ENCODE data around the gene EZR. TPM values are rescaled to one million over a fixed set of nuclear protein-coding genes. Genes with fewer than 3 reads are reported as not detected.

EZR gene
- total and polyA plus RNA-seq, 2 of the 8 experiments (the other 6 are each of a cell fraction or from before 2014, with no cell fraction given): 122 to 286 TPM

DNA sequence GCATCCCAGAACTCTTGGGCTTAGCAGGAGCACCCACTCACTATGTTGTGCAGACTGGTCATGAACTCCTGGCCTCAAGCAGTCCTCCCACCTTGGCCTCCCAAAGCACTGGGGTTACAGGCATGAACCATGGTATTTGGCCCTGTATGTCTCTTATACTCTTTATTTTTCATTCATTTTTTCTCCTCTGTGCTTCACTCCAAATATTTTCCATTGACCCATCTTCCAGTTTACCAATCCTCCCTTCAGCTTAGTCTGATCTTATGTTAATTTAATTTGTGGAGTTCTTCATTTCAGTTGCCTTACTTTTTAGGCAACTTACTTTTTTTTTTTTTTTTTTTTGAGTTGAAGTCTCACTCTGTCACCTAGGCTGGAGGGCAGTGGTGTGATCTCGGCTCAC lies 79.5 kb downstream of the EZR start:
- H3K9ac ChIP-seq (replicated peaks in 1 of 4; ENCODE audit: extremely low read depth in 1 of 4, low read depth in 3 of 4, low read length in 3 of 4): no peak overlapping the region
- FAIRE-seq: no peak
- no peak overlapping the region for H3K4ac ChIP-seq (replicated peaks; ENCODE audit: insufficient read length, low read depth, low read length)
- H3K79me2 ChIP-seq (ENCODE audit: control insufficient read depth in 1 of 2, insufficient read depth in 2 of 2, low read length in 2 of 2): no peaks in the 10 kb centered on the region
- no peak overlapping the region for H3K18ac ChIP-seq (ENCODE audit: extremely low read depth, low read length)
- no peak overlapping the region for H2BK20ac ChIP-seq (ENCODE audit: low read length)
- no peaks in the 10 kb centered on the region for H3K79me1 ChIP-seq (ENCODE audit: low read depth, low read length)
- no peak for TF ChIP-seq SUZ12 (IDR thresholded peaks at IDR 0.05; ENCODE audit: low read length)
- no peaks in the 10 kb centered on the region for H4K20me1 ChIP-seq (replicated peaks in 1 of 2; ENCODE audit: control insufficient read depth in 1 of 2, insufficient read depth in 2 of 2, low read length in 2 of 2)
- H3K14ac ChIP-seq (ENCODE audit: insufficient read length): no peak overlapping the region
- no peak overlapping the region for H2BK12ac ChIP-seq (ENCODE audit: low read depth, low read length)
- no peak overlapping the region for H3K4me3 ChIP-seq (ENCODE audit: extremely low read depth in 1 of 4, insufficient read depth in 2 of 4, low read depth in 3 of 4, low read length in 4 of 4)
- no peak overlapping the region for H2BK120ac ChIP-seq (replicated peaks; ENCODE audit: low read depth, low read length)
- no peak overlapping the region for H4K91ac ChIP-seq (replicated peaks; ENCODE audit: insufficient read length, low read length)
- 100% methylated on average over 1 of the region's 1 CpG; no CpG with 5 or more reads in 1 of the 2 experiments for WGBS, 2 experiments (ENCODE audit: extremely low coverage in 1 of 2, insufficient coverage in 1 of 2, insufficient read length in 1 of 2, insufficient replicate concordance in 2 of 2, low coverage in 1 of 2, low lambda C conversion rate in 2 of 2, missing lambda C conversion rate in 1 of 2)
- H3K4me1 ChIP-seq (replicated peaks in 1 of 4; ENCODE audit: control insufficient read depth in 3 of 4, insufficient read depth in 4 of 4, low read length in 3 of 4): no peaks in the 10 kb centered on the region
- H3K27ac ChIP-seq (ENCODE audit: low read depth, low read length): no peak overlapping the region
- no peak overlapping the region for H2BK5ac ChIP-seq (ENCODE audit: low read depth, low read length)
- no peak overlapping the region for H2AK5ac ChIP-seq (ENCODE audit: low read depth, low read length)
- no peak for DNase-seq (ENCODE audit: low read depth in 1 of 2, low spot score in 2 of 2)
- no peak overlapping the region for H3K4me2 ChIP-seq (ENCODE audit: insufficient read depth in 1 of 2, low read depth in 2 of 2, low read length in 2 of 2)
- H3K27me3 ChIP-seq (replicated peaks in 1 of 4; ENCODE audit: control insufficient read depth in 3 of 4, extremely low read depth in 1 of 4, insufficient read depth in 3 of 4, low read length in 3 of 4): no peaks in the 10 kb centered on the region
- H2AFZ ChIP-seq (ENCODE audit: low read length): no peak overlapping the region
- ChIA-PET POLR2A (ENCODE audit: partially characterized antibody) (interaction anchor here (0.6 kb wide), 1 partner anchor 69 kb away, joined by 3 read pairs; no protein-coding TSS in a partner anchor), CTCF (ENCODE audit: partially characterized antibody) (interaction anchor here (0.7 to 1.8 kb wide), 2 partner anchors 21 to 41 kb away, joined by 3 to 4 read pairs; no protein-coding TSS in a partner anchor)
- H3K36me3 ChIP-seq (ENCODE audit: control insufficient read depth in 2 of 4, insufficient read depth in 4 of 4, low read length in 3 of 4): no peaks in the 10 kb centered on the region
- H3K23ac ChIP-seq (ENCODE audit: insufficient read length): no peak overlapping the region
- H3K56ac ChIP-seq (replicated peaks; ENCODE audit: insufficient read length, low read depth, low read length): no peak overlapping the region
- H3K9me3 ChIP-seq (ENCODE audit: insufficient read depth in 2 of 2, low read depth in 1 of 2, low read length in 1 of 2): peaks cover 3% of the 10 kb centered on the region in 2 experiments; a peak in 3 of 4 replicates
- no peaks in the 10 kb centered on the region for H3K23me2 ChIP-seq (ENCODE audit: low read depth, low read length)
- H4K5ac ChIP-seq (ENCODE audit: insufficient read length, low read depth, low read length): no peak overlapping the region
- no peak overlapping the region for H4K8ac ChIP-seq (ENCODE audit: extremely low read depth, insufficient read depth, low read length)
- no peak overlapping the region for H2BK15ac ChIP-seq (ENCODE audit: low read length)
